Activated CD4-positive, alpha-beta T cell treated with anti-CD3 and anti-CD28 coated beads for 1 hour (primary cell): Measurements from ENCODE around the gene ASIC1.
"Not testable (repeated sequence)": the region's sequence is repeated elsewhere in the genome, so short reads cannot be mapped to it uniquely, and the experiment has no call there.

Source experiments
- DNase-seq: peaks from one replicate; pipeline ENCODE4 v3.0.0-alpha.2; 2020

ASIC1 gene

GRCh38 chr12:50057000-50057841 is at the start of gene ASIC1:
TSS of gene ASIC1 (plus strand) at chr12:50057596. CDS start at chr12:50058767, 1,171 bp downstream.
- no peak for DNase-seq

- no peak for DNase-seq
Observed at GRCh38 chr12:50013361-50014147, 43.8 kb upstream of the ASIC1 start.

- no peak for DNase-seq
Observed at GRCh38 chr12:50014342-50014741, 43.1 kb upstream of the ASIC1 start.

GRCh38 chr12:50016501-50017475 is 40.6 kb upstream of the ASIC1 start:
- DNase-seq = no peak

- DNase-seq = no peak
Observed at GRCh38 chr12:50017641-50018040, 39.8 kb upstream of the ASIC1 start.

- no peak for DNase-seq
Observed at GRCh38 chr12:50018154-50018553, 39.2 kb upstream of the ASIC1 start.

- no peak for DNase-seq
Observed at GRCh38 chr12:50018968-50019367, 38.4 kb upstream of the ASIC1 start.

- DNase-seq = no peak
Observed at GRCh38 chr12:50019524-50019923, 37.9 kb upstream of the ASIC1 start.

GRCh38 chr12:50021031-50021430 is 36.4 kb upstream of the ASIC1 start:
- DNase-seq = no peak

- DNase-seq = no peak
Observed at GRCh38 chr12:50022903-50023302, 34.5 kb upstream of the ASIC1 start.

GRCh38 chr12:50024227-50024626 is 33.2 kb upstream of the ASIC1 start:
- DNase-seq = no peak

GRCh38 chr12:50024805-50025186 is 32.6 kb upstream of the ASIC1 start:
- DNase-seq = no peak

GRCh38 chr12:50025187-50026059 is 32.0 kb upstream of the ASIC1 start, which contains the start of gene RACGAP1:
TSS of gene RACGAP1 (minus strand) at chr12:50025494. CDS start at chr12:50016715, 8,779 bp downstream.
- peak; percentile 94 for DNase-seq

- DNase-seq = no peak
Observed at GRCh38 chr12:50026691-50027090, 30.7 kb upstream of the ASIC1 start.

- not testable (repeated sequence) for DNase-seq
Observed at GRCh38 chr12:50030449-50030848, 26.9 kb upstream of the ASIC1 start.

GRCh38 chr12:50032515-50032853 is 24.9 kb upstream of the ASIC1 start:
- DNase-seq = no peak

- DNase-seq = no peak
Observed at GRCh38 chr12:50032854-50033581, 24.4 kb upstream of the ASIC1 start.

GRCh38 chr12:50038336-50038735 is 19.1 kb upstream of the ASIC1 start:
- no peak for DNase-seq

- peak; percentile 72 for DNase-seq
Observed at GRCh38 chr12:50039151-50039835, 18.1 kb upstream of the ASIC1 start.

- DNase-seq = no peak
Observed at GRCh38 chr12:50040657-50041056, 16.7 kb upstream of the ASIC1 start.
